Measurements from ENCODE around the gene ERC2. TPM values are rescaled to one million over a fixed set of nuclear protein-coding genes. Genes with fewer than 3 reads are reported as not detected.

Gene ERC2
- total and polyA plus RNA-seq, 2 donors (not counting 3 experiments of a cell fraction or from before 2014, with no cell fraction given): 5.6 to 15.5 TPM

DNA sequence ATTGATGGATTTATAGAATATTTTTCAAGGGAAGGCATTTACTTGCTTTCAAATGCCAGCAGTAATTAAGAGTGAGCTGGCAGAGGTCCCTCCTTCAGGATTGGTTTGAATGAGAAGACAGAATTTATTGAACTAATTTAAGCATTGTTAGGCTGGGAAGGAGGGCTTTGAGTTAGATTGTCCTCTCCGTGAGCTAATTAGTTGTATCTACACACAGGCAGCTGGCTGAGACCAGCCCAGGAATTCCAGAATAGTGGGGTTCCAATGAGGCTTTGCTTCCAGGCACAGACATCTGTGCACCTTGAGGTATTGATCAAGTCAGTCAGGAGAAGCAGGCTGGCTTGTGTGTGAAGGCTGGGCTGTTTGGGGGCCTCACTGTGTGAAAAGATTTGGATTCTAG, 857.1 kb downstream of the ERC2 start:
- CTCF ChIA-PET: interaction anchor here (1.1 kb wide), 1 partner anchor 10 kb away, joined by 4 read pairs; no protein-coding TSS in a partner anchor
- Histone ChIP-seq H2AFZ (ENCODE audit: low read depth, low read length) (no peak overlapping the region), H3K9me1 (replicated peaks; ENCODE audit: control insufficient read depth, extremely low read depth, insufficient read depth, low read length) (no peaks in the 10 kb centered on the region), H3K79me2 (ENCODE audit: control insufficient read depth, insufficient read depth, low read length) (no peaks in the 10 kb centered on the region), H3K4me2 (ENCODE audit: insufficient read depth, low read length) (no peak overlapping the region), H3K36me3 (ENCODE audit: control insufficient read depth in 2 of 2, extremely low read depth in 1 of 2, insufficient read depth in 2 of 2, low read length in 2 of 2) (no peaks in the 10 kb centered on the region), H3K4me3 (replicated peaks in 1 of 3; ENCODE audit: insufficient read depth in 1 of 3, low read depth in 1 of 3, low read length in 3 of 3) (no peak overlapping the region), H3K27ac (ENCODE audit: insufficient read depth, low read depth, low read length) (no peak overlapping the region), H3K4me1 (ENCODE audit: control insufficient read depth, extremely low read depth, insufficient read depth, low read length) (no peaks in the 10 kb centered on the region), H3K9ac (replicated peaks; ENCODE audit: extremely low read depth, insufficient read depth, low read length) (no peak overlapping the region), H4K20me1 (replicated peaks; ENCODE audit: control insufficient read depth, extremely low read depth, insufficient read depth, low read length) (no peaks in the 10 kb centered on the region), H3K9me3 (replicated peaks; ENCODE audit: control insufficient read depth, insufficient read depth, low read length) (no peaks in the 10 kb centered on the region), H3K27me3 (ENCODE audit: control insufficient read depth in 2 of 2, insufficient read depth in 2 of 2, low read length in 2 of 2) (peaks cover 0 to 4% of the 10 kb centered on the region in 2 experiments)
- intact Hi-C loops (cut with micrococcal nuclease): no loop called here
- DNase-seq (ENCODE audit: low read depth, low spot score) (no peak), FAIRE-seq (no peak)
- dilution Hi-C loops (cut with MboI; ENCODE audit: extremely low pct_ligation_motif_present, low sequenced_read_pairs): no loop called here
- no peak for TF ChIP-seq FOS (IDR thresholded peaks at IDR 0.05; ENCODE audit: borderline replicate concordance, insufficient read depth, low read length)
- TF ChIP-seq, protein P1, sequence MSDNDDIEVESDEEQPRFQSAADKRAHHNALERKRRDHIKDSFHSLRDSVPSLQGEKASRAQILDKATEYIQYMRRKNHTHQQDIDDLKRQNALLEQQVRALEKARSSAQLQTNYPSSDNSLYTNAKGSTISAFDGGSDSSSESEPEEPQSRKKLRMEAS (IDR thresholded peaks at IDR 0.05; ENCODE audit: insufficient read depth, insufficient read length): no peak
- TF ChIP-seq, protein P2, sequence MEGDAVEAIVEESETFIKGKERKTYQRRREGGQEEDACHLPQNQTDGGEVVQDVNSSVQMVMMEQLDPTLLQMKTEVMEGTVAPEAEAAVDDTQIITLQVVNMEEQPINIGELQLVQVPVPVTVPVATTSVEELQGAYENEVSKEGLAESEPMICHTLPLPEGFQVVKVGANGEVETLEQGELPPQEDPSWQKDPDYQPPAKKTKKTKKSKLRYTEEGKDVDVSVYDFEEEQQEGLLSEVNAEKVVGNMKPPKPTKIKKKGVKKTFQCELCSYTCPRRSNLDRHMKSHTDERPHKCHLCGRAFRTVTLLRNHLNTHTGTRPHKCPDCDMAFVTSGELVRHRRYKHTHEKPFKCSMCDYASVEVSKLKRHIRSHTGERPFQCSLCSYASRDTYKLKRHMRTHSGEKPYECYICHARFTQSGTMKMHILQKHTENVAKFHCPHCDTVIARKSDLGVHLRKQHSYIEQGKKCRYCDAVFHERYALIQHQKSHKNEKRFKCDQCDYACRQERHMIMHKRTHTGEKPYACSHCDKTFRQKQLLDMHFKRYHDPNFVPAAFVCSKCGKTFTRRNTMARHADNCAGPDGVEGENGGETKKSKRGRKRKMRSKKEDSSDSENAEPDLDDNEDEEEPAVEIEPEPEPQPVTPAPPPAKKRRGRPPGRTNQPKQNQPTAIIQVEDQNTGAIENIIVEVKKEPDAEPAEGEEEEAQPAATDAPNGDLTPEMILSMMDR (IDR thresholded peaks at IDR 0.05; ENCODE audit: extremely low read depth in 1 of 2, insufficient read depth in 1 of 2, low read depth in 1 of 2, low read length in 2 of 2): no peak
- no peak for TF ChIP-seq EZH2 (IDR thresholded peaks at IDR 0.05; ENCODE audit: borderline replicate concordance, low read depth, low read length, severe bottlenecking)
- TF ChIP-seq MYC (IDR thresholded peaks at IDR 0.05; ENCODE audit: low read depth, low read length): no peak
- no peak for TF ChIP-seq GATA2 (IDR thresholded peaks at IDR 0.05; ENCODE audit: insufficient read depth, insufficient read length, low read depth, low read length)
- TF ChIP-seq POLR2A (IDR thresholded peaks at IDR 0.05; ENCODE audit: low read depth, low read length): no peak
- TF ChIP-seq POLR2AphosphoS5 (IDR thresholded peaks at IDR 0.05; ENCODE audit: insufficient read depth, low read depth, low read length): no peak
- TF ChIP-seq JUN (IDR thresholded peaks at IDR 0.05; ENCODE audit: borderline replicate concordance, insufficient read depth, insufficient read length, low read depth): no peak
- no TSS peak for BruUV-seq (replicated peaks)
- POLR2A ChIA-PET: no interaction called here
